NCI-H2107 (cell line): Measurements from ENCODE around the gene HOXC12.

Experiments
- DNase-seq: peaks from one replicate; lab custom pipeline; 2025; lab: John Stamatoyannopoulos, UW

HOXC12 gene

GRCh38 chr12:53996240-53997203 is 41.8 kb downstream of the HOXC12 start:
- DNase-seq = no peak

- no peak for DNase-seq
Measured at GRCh38 chr12:53997204-53998109, 42.8 kb downstream of the HOXC12 start.

- no peak for DNase-seq
Measured at GRCh38 chr12:53998110-53998899, 43.6 kb downstream of the HOXC12 start.

DNA sequence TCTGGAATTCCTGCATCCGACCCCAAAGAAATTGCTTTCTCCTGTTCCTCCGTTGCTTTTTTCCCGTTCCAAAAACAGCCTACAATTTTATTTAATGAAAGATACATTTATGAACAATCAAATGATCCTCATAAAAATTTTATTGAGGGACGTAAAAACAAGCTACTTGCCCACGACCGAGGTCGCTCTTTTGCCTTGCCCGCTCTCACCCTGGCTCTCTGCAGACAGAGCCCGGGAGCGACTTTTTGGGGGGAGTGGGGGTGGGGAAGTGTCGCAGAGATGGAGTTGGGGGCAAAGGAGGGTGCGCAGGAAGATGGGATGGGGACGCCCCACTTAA is 44.2 kb downstream of the HOXC12 start:
- DNase-seq = no peak

GRCh38 chr12:53999559-54000115 is 44.9 kb downstream of the HOXC12 start:
- DNase-seq = no peak

GRCh38 chr12:54000116-54001114 is 45.7 kb downstream of the HOXC12 start, which contains the start of gene HOXC9:
Gene HOXC9, plus strand, starts transcription at chr12:54000161. Its CDS starts 28 bp downstream, at chr12:54000189.
- no peak for DNase-seq

GRCh38 chr12:54001283-54002187 is 46.8 kb downstream of the HOXC12 start:
- DNase-seq = no peak

DNA sequence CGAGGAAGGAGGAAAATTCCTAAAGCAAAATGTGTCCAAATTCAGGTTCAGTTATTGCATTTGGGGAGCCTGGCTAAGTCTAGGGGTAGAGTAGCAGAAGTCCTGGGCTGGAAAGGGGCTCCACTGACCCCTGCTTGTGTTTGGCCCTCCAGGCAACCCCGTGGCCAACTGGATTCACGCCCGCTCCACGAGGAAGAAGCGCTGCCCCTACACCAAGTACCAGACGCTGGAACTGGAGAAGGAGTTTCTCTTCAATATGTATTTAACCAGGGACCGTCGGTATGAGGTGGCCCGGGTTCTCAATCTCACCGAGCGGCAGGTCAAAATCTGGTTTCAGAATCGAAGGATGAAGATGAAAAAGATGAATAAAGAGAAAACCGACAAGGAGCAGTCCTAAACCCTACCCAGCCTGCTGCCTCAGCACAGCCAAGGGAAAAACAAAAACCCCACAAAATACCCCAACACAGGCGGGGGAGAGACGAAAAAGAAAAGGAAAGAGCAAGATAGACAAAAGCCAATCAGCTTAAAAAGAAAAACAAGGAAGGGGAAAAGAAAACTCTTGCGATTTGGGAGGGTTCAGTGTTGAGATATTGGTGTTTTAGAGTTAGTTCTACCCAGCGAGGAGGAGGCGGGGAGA is 47.7 kb downstream of the HOXC12 start:
- no peak for DNase-seq

- DNase-seq = no peak
Measured at GRCh38 chr12:54002915-54003389, 48.2 kb downstream of the HOXC12 start.

DNA sequence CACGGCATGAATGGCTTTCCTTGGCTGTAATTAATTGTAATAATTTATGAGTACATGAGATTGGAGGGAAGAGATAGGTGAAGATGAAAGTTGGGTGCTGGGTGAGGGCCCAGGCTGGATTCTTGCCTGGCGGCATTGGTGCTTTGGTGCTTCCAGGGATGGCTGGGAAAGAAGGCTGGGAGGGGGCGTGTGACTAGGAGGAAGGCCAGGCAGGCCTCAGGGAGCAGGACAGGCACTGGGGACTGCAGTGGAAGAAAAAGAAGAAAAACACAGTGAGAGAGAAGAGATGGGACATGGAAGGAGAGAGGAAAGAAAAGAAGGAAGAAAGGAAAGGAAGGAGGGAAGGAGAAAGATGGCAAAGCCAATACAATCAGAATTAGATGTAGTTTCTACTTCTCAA is 48.9 kb downstream of the HOXC12 start:
- DNase-seq = no peak

DNA sequence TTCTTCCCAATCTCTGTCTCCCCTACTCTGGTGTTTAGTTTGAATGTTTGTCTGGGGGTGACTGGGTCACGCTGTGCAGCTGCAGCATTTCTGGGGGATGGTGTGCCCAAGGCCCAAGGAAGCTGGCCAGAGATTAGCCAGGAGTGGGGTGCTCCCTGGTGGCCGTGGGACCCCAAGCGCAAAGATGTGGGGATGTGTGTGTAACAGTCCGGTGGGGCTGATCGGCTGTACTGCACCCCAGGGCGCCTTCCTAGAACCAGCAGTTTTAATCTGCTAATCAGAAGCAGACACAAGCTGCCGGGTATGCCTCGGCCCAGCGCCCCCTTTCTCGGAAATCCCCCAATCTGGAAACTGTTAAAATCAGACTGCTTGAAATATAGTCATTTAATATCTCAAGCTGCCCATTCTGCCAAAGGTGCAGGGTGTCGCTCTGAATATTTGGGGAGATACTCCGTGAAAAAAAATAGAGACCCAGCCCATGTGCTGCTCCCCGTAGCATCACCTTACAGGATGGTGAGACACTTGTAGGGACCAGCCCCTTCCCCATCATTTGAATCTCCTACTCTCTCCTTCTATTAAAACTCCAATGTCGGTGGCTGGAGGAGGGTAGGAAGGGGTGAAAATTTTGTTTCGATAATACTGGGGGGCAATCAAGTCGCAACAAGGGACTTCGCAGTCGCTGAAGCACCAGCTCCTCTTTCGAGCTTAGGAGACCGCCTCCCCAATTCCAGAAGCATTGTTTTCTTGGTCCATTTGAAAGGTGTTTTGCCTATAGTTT is 49.5 kb downstream of the HOXC12 start:
- no peak for DNase-seq

- DNase-seq = no peak
Measured at GRCh38 chr12:54004841-54005530, 50.3 kb downstream of the HOXC12 start.

DNA sequence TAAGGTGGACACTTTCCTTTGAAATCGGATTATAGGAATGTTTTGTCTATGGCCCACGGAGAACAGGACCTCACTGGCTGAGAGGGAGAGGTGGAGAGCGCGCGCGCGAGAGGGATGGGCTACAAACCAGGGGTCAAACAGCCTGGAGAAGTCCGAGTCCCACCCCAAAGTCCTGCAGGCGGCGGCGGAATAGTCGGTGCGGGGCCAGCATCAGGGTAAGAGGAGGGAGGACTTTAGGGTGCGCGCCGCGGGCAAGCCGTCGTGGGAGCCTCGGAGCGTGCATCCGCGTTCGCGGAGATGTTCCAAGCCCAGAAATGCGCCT is 50.8 kb downstream of the HOXC12 start:
- DNase-seq = no peak

DNA sequence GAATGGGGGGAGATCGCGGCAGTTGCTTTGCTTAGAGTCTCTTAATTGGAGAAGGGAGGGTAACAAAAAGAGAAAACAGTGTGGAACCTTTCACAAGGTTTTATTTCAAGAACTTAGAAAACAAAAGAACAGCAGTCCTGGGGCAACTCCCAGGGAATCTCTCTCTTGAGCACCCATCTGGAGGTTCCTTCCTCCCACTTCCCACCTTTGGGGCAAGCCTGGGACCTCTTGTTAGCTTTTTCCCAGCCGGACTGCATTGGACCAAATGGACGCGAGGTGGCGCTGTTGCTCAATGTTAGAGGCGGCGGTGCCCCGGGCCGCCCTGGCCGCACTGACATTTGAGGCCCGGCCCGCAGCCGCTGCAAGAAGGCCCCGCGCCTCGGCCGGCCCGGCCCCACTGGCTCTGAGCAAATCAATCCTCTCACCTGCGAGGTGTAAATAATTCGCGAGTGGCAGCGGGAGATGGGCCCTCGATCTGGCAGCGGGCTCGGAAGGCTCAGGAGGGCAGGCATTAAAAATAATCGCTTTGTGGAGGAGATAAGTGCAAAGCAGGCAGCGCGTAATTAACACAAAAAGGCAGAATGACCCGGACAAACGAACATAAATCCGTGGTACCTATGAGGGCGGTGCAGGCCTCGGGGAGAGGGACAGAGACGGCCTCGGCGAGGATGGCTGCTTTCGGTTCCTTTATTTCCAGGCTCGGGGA is 51.3 kb downstream of the HOXC12 start:
- DNase-seq = peak; percentile 56

DNA sequence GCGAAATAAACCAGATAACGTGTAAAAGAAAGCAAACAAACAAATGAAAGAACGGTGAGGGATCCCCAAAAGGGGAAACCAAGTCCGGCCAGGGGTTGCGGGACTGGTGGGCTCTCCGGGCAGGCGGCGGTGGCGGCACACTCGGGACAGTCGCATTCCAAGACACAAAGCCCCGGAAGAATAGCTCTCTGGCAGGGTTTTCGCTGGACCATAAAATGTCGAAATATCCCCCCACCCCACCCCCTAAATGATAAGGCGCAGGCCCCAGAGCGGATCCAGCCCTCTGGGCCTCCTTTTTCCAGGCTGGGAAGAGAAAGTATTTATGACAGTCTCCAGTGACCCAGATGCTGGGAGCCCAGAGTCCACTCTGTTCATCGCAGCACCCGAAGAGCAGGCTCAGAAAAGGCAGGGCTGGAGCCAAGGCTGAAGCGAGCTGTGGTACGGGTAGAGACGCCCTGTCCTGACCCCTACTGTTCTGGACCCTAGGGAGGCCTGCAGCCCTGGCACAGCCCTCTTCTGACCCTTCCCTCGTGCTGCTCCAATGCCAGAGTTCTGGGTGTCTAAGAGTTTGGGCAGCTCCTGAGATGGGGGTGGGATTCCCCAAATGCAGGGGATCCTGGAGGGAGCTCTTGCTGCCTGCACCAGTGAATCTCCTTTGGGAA is 52.0 kb downstream of the HOXC12 start:
- no peak for DNase-seq
